HG03045 (cell line): ENCODE measurements around the gene CC2D1A.

Experiments
- ATAC-seq: cut with Tn5 transposase; IDR thresholded peaks from one replicate; pipeline ENCODE4 v1.9.1; 2021; ENCODE audit warnings: mild to moderate bottlenecking, moderate library complexity; ENCODE audit not compliant: unreplicated experiment

The CC2D1A gene

GRCh38 chr19:13905634-13906520 lies at the start of gene CC2D1A, which contains the start of gene BRME1:
Gene CC2D1A, plus strand, starts transcription at chr19:13906201. Its CDS starts 241 bp downstream, at chr19:13906442.
Gene BRME1, minus strand, starts transcription at chr19:13906117. Its CDS starts 1,225 bp downstream, at chr19:13904892.
- peak; percentile 90 for ATAC-seq

GRCh38 chr19:13856497-13856896 lies 49.5 kb upstream of the CC2D1A start:
- no peak for ATAC-seq

- no peak for ATAC-seq
Measured at GRCh38 chr19:13859361-13859880, 46.6 kb upstream of the CC2D1A start.

- no peak for ATAC-seq
Measured at GRCh38 chr19:13860679-13861391, 45.2 kb upstream of the CC2D1A start.

GRCh38 chr19:13861392-13861713 lies 44.6 kb upstream of the CC2D1A start:
- peak; percentile 4 for ATAC-seq

GRCh38 chr19:13861714-13862531 lies 44.1 kb upstream of the CC2D1A start:
- ATAC-seq: peak; percentile 76

GRCh38 chr19:13864046-13864666 lies 41.8 kb upstream of the CC2D1A start:
- ATAC-seq: no peak

- no peak for ATAC-seq
Measured at GRCh38 chr19:13864667-13865570, 41.1 kb upstream of the CC2D1A start.

- ATAC-seq: no peak
Measured at GRCh38 chr19:13865571-13866462, 40.2 kb upstream of the CC2D1A start.

GRCh38 chr19:13866463-13867046 lies 39.4 kb upstream of the CC2D1A start:
- ATAC-seq: no peak

GRCh38 chr19:13868663-13869062 lies 37.3 kb upstream of the CC2D1A start:
- ATAC-seq: no peak

GRCh38 chr19:13869281-13869680 lies 36.7 kb upstream of the CC2D1A start:
- no peak for ATAC-seq

- ATAC-seq: no peak
Measured at GRCh38 chr19:13870873-13871272, 35.1 kb upstream of the CC2D1A start.

GRCh38 chr19:13872339-13872694 lies 33.7 kb upstream of the CC2D1A start:
- no peak for ATAC-seq

- ATAC-seq: no peak
Measured at GRCh38 chr19:13872695-13873389, 33.2 kb upstream of the CC2D1A start.

GRCh38 chr19:13873834-13874515 lies 32.0 kb upstream of the CC2D1A start:
- no peak for ATAC-seq

GRCh38 chr19:13875824-13876223 lies 30.2 kb upstream of the CC2D1A start:
- ATAC-seq: no peak
